HG02759 (cell line): ENCODE results near the gene SULF2.

Experiments used
- ATAC-seq: cut with Tn5 transposase; IDR thresholded peaks from one replicate; pipeline ENCODE4 v1.9.1; 2021; ENCODE audit warnings: mild to moderate bottlenecking, moderate library complexity; ENCODE audit not compliant: unreplicated experiment

The SULF2 gene

GRCh38 chr20:47688385-47689381 is 96.6 kb downstream of the SULF2 start:
- ATAC-seq: no peak

- ATAC-seq: no peak
Observed at GRCh38 chr20:47687095-47687987, 97.9 kb downstream of the SULF2 start.

- no peak for ATAC-seq
Observed at GRCh38 chr20:47686545-47686944, 98.7 kb downstream of the SULF2 start.

- no peak for ATAC-seq
Observed at GRCh38 chr20:47684306-47685080, 100.8 kb downstream of the SULF2 start.

GRCh38 chr20:47682916-47683315 is 102.4 kb downstream of the SULF2 start:
- ATAC-seq: no peak

GRCh38 chr20:47682028-47682783 is 103.1 kb downstream of the SULF2 start:
- ATAC-seq: no peak

GRCh38 chr20:47680804-47681529 is 104.3 kb downstream of the SULF2 start:
- ATAC-seq: no peak

GRCh38 chr20:47679462-47679861 is 105.8 kb downstream of the SULF2 start:
- ATAC-seq: no peak

- ATAC-seq: no peak
Observed at GRCh38 chr20:47678536-47678935, 106.7 kb downstream of the SULF2 start.

GRCh38 chr20:47677635-47678453 is 107.4 kb downstream of the SULF2 start:
- no peak for ATAC-seq

- ATAC-seq: no peak
Observed at GRCh38 chr20:47676912-47677634, 108.2 kb downstream of the SULF2 start.

GRCh38 chr20:47676219-47676721 is 109.0 kb downstream of the SULF2 start:
- no peak for ATAC-seq

- ATAC-seq: no peak
Observed at GRCh38 chr20:47675190-47676142, 109.8 kb downstream of the SULF2 start.

GRCh38 chr20:47674686-47675085 is 110.6 kb downstream of the SULF2 start:
- ATAC-seq: no peak

- no peak for ATAC-seq
Observed at GRCh38 chr20:47674145-47674544, 111.1 kb downstream of the SULF2 start.

GRCh38 chr20:47673671-47673955 is 111.7 kb downstream of the SULF2 start:
- ATAC-seq: no peak
